ENCODE results near the gene LNX1. TPM values are rescaled to one million over a fixed set of nuclear protein-coding genes. Genes with fewer than 3 reads are reported as not detected.
A peak's percentile ranks its signal among the peaks of the same experiment; 100 is the strongest.

The LNX1 gene
- polyA plus RNA-seq, 1 donor (not counting 4 experiments of a cell fraction or from before 2014, with no cell fraction given), result 0.22 TPM

GRCh38 chr4:53558065-53558801, 33.1 kb downstream of the LNX1 start:
- H3K36me3 ChIP-seq (ENCODE audit: control insufficient read depth in 2 of 2, extremely low read depth in 1 of 2, insufficient read depth in 2 of 2, low read length in 2 of 2), result no peaks in the 10 kb centered on the region
- peaks cover 38% of the 10 kb centered on the region for H3K4me1 ChIP-seq (ENCODE audit: control insufficient read depth, extremely low read depth, insufficient read depth, low read length)
- FAIRE-seq (peak; percentile 77), DNase-seq (ENCODE audit: low read depth, low spot score) (no peak)
- no peak for TF ChIP-seq CTCF (optimal IDR thresholded peaks at IDR 0.05 in 1 of 3, IDR thresholded peaks at IDR 0.05 in 1 of 3, conservative IDR thresholded peaks at IDR 0.05 in 1 of 3; ENCODE audit: extremely low read depth in 1 of 3, insufficient read depth in 2 of 3, low read length in 3 of 3)
- no peak for TF ChIP-seq EZH2 (IDR thresholded peaks at IDR 0.05; ENCODE audit: low read length)
- dilution Hi-C loops (cut with MboI; ENCODE audit: extremely low pct_ligation_motif_present, low sequenced_read_pairs), result no loop called here
- no peak overlapping the region for H2AFZ ChIP-seq (ENCODE audit: control insufficient read depth, low read length)
- H3K9me3 ChIP-seq (ENCODE audit: control insufficient read depth, low read depth, low read length), result no peaks in the 10 kb centered on the region
- peak overlapping the region in 2 of 3 experiments; percentile 23 to 33 for H3K4me3 ChIP-seq (ENCODE audit: control insufficient read depth in 2 of 3, extremely low read depth in 1 of 3, insufficient read depth in 2 of 3, low read depth in 1 of 3, low read length in 3 of 3)
- H3K9ac ChIP-seq (ENCODE audit: control insufficient read depth, extremely low read depth, insufficient read depth, low read length), result no peak overlapping the region
- H3K4me2 ChIP-seq (ENCODE audit: control insufficient read depth, extremely low read depth, insufficient read depth, low read depth, low read length), result peak overlapping the region; percentile 74
- H3K27ac ChIP-seq (ENCODE audit: control insufficient read depth, insufficient read depth, low read length), result peak overlapping the region; percentile 59
- no peaks in the 10 kb centered on the region for H3K9me1 ChIP-seq (ENCODE audit: control insufficient read depth, extremely low read depth, insufficient read depth, low read length)
- no peaks in the 10 kb centered on the region for H3K79me2 ChIP-seq (ENCODE audit: control insufficient read depth, insufficient read depth, low read length)
- H4K20me1 ChIP-seq (ENCODE audit: control insufficient read depth, extremely low read depth, insufficient read depth, low read length), result no peaks in the 10 kb centered on the region
- H3K27me3 ChIP-seq (ENCODE audit: control insufficient read depth, extremely low read depth, insufficient read depth, low read length), result no peaks in the 10 kb centered on the region

- no peak overlapping the region for H3K4me3 ChIP-seq (ENCODE audit: control insufficient read depth in 2 of 3, extremely low read depth in 1 of 3, insufficient read depth in 2 of 3, low read depth in 1 of 3, low read length in 3 of 3)
- DNase-seq (ENCODE audit: low read depth, low spot score) (no peak), FAIRE-seq (no peak)
- H3K4me2 ChIP-seq (ENCODE audit: control insufficient read depth, extremely low read depth, insufficient read depth, low read depth, low read length), result peak overlapping the region; percentile 74
- H2AFZ ChIP-seq (ENCODE audit: control insufficient read depth, low read length), result no peak overlapping the region
- H3K9me3 ChIP-seq (ENCODE audit: control insufficient read depth, low read depth, low read length), result no peaks in the 10 kb centered on the region
- H4K20me1 ChIP-seq (ENCODE audit: control insufficient read depth, extremely low read depth, insufficient read depth, low read length), result no peaks in the 10 kb centered on the region
- H3K9ac ChIP-seq (ENCODE audit: control insufficient read depth, extremely low read depth, insufficient read depth, low read length), result no peak overlapping the region
- no peak overlapping the region for H3K27ac ChIP-seq (ENCODE audit: control insufficient read depth, insufficient read depth, low read length)
- no peaks in the 10 kb centered on the region for H3K9me1 ChIP-seq (ENCODE audit: control insufficient read depth, extremely low read depth, insufficient read depth, low read length)
- H3K79me2 ChIP-seq (ENCODE audit: control insufficient read depth, insufficient read depth, low read length), result no peaks in the 10 kb centered on the region
- dilution Hi-C loops (cut with MboI; ENCODE audit: extremely low pct_ligation_motif_present, low sequenced_read_pairs), result no loop called here
- H3K4me1 ChIP-seq (ENCODE audit: control insufficient read depth, extremely low read depth, insufficient read depth, low read length), result peaks cover 38% of the 10 kb centered on the region
- no peak for TF ChIP-seq EZH2 (IDR thresholded peaks at IDR 0.05; ENCODE audit: low read length)
- no peak for TF ChIP-seq CTCF (optimal IDR thresholded peaks at IDR 0.05 in 1 of 3, IDR thresholded peaks at IDR 0.05 in 1 of 3, conservative IDR thresholded peaks at IDR 0.05 in 1 of 3; ENCODE audit: extremely low read depth in 1 of 3, insufficient read depth in 2 of 3, low read length in 3 of 3)
- no peaks in the 10 kb centered on the region for H3K36me3 ChIP-seq (ENCODE audit: control insufficient read depth in 2 of 2, extremely low read depth in 1 of 2, insufficient read depth in 2 of 2, low read length in 2 of 2)
- H3K27me3 ChIP-seq (ENCODE audit: control insufficient read depth, extremely low read depth, insufficient read depth, low read length), result no peaks in the 10 kb centered on the region
Observed at GRCh38 chr4:53557669-53558064, 33.6 kb downstream of the LNX1 start.
